HG03378 (cell line): ENCODE measurements around the gene KBTBD13.

ENCODE experiments used
- ATAC-seq: cut with Tn5 transposase; IDR thresholded peaks from one replicate; pipeline ENCODE4 v1.9.1; 2021; ENCODE audit warnings: mild to moderate bottlenecking, moderate library complexity; ENCODE audit not compliant: unreplicated experiment

The KBTBD13 gene

DNA sequence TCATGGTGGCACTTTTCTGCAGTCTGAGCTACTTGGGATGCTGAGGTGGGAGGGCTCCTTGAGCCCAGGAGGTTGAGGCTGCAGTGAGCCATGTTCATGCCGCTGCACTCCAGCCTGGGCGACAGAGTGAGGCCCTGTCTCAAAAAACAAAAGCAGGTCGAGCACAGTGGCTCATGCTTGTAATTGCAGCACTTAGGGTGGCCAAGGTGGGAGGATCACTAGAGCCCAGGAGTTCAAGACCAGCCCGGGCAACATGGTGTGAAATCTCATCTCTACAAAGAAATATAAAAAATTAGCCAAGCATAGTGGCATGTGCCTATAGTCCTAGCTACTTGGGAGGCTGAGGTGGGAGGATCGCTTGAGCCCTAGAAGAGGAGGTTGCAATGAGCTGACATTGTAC, 28.5 kb downstream of the KBTBD13 start:
- no peak for ATAC-seq

DNA sequence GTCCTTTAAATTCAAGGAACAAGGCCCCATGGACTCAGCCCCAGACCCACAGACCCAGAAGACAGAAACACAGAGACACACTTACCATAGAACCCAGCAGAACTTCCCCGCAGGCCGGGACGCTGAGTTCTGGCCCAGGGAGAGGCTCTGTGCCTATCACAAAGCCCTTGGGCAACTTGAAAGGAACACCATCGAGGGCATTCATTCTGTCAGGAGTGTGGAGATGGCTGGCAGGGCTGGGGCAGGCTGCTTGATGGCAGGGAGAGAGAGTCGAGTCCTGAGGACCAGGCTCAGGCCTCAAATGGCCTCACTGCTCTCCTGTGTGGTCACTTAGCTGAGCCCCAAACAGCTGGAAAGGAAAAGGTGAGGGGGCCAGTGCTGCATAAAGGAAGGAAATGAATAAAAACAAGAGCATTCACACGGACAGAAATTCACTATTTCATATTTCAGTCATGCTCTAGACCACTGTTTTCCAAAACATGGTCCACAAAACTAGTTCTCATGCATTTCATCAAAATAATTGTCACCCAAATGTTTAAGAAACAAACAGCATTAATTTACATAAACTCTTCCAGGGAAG, 29.6 kb downstream of the KBTBD13 start:
- no peak for ATAC-seq

DNA sequence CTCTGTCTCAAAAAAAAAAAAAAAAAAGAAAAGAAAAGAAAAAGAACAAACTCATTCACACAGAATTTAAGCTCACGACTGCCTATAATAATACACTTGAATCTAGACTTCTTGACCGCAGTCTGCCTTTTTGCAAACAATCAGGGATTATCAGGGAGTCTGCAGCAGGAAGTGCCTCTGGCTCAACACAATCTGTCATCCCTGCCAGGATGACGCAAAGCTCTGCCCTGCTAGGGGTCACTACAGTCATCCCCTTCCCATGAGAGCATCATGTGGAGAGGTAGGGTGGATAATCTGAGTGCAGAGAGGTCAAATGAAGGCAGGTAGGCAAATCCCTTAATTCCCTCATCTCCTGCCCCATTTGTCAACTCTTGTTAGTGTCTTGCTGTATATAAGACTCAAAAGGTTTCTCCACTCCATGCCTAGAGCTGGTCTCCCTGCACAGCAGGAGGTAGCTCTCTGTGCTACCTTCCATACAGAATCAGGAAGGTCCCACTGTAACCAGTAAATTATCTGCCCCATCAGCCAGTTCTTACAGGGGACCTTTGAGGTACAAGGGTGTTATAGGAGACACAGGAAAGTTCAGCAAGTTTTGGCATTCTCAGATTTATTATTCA, 34.2 kb downstream of the KBTBD13 start:
- ATAC-seq = no peak

DNA sequence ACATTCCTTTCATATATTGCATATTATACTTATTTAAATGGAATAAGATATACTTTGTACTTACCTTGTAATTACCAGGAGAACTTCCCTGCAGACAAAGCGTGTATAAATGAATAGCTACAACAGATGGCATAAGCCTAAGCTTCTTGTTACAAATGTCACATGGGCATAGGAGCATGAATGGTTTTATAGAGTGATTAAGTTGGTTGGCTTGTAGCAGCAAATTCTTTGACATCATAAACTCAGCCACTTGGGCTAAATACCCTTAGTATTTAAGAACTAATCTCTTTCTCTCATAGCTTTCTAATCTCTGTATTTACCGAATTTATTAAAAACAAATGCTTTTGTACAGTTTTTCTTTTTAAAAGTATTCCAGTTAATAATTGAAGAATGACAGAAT, 38.5 kb downstream of the KBTBD13 start, which contains the start of gene UBAP1L:
Gene UBAP1L, minus strand, starts transcription at position 115 of the 400 bp plus-strand sequence. CDS start 8,985 bp downstream, outside the sequence.
- no peak for ATAC-seq

DNA sequence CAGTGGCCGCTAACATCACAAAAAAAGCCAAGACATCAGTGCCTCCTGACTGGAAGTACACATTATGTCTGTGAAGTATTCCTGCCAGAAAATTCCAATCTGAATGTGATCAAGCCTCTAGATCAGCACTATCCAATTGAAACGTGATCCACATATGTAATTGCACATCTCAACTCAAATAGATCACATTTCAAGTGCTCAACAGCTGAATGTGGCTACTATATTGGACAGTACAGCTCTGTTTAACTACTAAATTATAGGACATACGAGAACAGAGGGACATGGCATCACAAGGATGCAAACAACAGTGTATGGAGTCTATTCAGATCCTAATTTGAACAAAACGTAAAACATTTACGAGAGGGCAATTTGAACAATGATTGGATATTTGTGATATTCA, 39.0 kb downstream of the KBTBD13 start:
- ATAC-seq = no peak
